Right forelimb (tissue), 1 donor: ENCODE data around the gene FCGBP.
"Not testable (repeated sequence)": the region's sequence is repeated elsewhere in the genome, so short reads cannot be mapped to it uniquely, and the experiment has no call there.

ENCODE experiments used
- DNase-seq: peaks from one replicate; pipeline ENCODE4 v3.0.0-alpha.2; 2018

Gene FCGBP

DNA sequence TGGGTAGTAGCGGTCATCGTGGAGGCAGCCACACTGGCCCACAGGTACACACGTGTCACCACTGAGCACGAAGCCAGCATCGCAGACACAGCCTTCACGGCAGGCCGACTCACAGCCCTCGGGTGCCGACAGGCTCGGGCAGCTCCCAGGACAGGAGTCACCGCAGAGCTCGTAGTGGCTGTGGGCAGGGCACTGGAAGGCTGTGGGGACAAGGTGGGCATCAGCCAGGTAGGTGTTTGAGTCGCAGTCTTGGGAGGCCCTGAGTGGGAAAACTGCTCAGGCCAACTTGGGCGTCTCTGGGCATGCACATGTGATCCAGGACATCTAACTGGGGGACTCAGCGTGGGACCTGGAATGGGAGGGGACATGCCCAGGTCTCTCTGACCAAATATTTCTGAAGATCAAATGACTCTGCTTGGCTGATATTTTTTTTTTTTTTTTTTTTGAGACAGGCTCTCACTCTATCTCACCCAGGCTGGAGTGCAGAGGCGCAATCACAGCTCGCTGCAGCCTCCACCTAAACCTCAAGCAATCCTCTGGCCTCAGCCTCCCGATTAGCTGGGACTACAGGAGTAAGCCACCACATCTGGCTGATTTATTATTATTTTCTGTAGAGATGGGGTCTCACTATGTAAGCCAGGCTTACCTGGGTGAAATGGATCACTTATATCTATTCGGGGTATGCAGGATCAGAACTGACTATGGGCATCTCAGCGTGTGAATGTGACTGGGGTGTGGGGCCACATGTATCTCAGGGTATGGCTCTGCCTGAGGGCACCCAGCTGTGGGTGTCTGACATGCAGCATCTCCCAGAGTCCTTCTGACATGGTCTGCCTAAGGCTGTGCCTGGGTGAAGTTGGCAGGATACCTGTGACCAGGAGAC lies 44.3 kb downstream of the FCGBP start:
- DNase-seq, result not testable (repeated sequence)

DNA sequence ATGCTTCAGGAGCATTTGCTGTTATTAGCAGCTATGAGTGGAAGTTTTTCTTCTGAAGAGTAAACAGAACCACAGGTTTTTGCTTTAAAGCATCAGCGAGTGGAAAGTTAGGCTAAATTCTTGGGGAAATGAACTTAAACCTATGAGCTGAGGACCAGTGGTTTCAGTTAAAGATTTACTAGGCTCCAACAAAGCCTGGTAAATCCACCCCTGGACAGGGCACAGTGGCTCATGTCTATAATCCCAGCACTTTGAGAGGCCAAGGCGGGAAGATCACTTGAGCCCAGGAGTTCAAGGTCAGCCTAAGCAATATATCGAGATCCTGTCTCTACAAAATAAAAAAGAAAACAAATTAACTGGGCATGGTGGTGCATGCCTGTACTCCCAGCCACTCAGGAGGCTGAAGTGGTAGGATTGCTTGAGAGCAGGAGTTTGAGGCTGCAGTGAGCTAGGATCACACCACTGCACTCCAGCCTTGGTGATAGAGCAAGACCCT lies 46.9 kb downstream of the FCGBP start:
- not testable (repeated sequence) for DNase-seq

DNA sequence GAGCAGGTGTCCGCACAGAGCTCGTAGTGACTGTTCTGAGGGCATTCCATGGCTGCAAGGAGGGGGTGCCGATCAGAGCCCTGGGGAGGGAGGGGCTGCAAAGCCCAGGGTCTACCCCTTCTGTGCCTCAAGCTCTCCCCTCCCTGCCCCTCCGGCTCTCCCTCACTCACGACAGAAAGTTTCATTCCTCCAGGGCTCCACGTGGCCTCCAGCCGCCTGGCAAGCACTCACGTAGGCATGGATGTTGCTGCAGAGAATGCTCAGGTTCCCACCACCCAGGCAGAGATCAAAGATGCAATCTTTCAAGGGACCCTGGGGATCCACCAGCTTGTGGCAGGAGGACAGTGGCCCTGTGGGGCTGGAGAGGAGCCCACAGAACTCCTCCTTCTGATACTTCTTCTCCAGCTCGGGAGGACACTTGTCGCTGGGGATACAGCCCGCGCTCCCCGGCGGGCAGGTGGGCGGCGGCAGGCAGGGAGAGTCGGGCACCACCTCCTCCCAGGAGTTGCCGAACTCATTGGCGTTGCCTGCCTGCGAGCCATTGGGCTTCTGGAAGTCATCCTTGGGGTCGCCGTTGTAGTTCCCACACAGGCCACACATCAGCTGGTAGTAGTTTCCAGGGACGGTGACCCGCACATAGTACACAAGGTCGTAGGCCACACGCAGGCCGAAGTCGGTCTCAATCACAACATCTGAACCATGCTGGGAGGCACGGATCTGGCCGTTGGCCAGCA lies 48.4 kb downstream of the FCGBP start:
- not testable (repeated sequence) for DNase-seq

DNA sequence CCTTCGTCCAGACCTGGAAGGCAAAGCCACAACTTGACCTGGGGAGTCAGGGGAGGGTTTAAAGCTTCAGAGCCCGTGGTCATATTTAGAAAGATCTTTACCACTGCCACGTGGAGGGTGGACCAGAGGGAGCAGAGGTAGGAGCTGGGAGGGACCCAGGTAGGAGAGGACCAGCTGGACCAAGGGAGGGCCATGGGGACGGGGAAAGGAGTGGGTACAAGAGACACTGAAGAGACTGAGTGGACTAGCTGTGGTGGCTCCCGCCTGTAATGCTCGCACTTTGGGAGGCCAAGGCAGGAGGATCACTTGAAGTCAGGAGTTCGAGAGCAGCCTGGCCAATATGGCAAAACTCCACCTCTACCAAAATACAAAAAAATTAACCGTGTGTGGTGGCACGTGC lies 49.7 kb downstream of the FCGBP start:
- DNase-seq, result not testable (repeated sequence)
